COLO668 (cell line): ENCODE results near the gene TFF3.

Experiments
- DNase-seq: peaks from one replicate; lab custom pipeline; 2025; ENCODE audit not compliant: unreplicated experiment; lab: John Stamatoyannopoulos, UW

TFF3 gene

DNA sequence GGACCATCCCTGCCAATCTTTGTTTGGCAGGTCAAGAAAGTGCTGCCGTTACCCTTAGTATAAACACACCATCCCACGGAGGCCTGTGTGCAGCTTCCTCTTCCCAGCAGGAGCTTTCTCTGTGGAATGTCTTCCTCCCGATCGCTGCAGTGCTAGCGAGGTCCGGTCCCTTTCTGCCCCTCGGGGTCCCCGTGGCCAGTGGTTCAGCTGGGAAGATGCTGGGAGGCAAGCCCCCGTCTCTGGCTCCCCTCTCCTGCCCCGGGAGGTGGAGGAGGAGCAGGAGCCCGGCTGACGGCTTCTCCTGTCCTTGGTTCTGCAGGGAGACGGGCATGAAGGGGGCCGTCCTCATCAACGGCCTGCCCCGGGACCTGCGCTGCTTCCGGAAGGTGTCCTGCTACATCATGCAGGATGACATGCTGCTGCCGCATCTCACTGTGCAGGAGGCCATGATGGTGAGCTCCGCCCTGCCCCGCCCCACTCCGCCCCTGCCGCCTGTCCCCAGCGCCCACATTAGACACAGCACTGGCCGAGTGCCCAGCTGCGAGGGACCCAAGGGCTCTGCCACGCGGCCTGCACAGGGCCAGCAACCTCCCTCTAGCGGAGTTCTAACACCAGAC, 42.1 kb downstream of the TFF3 start:
- no peak for DNase-seq

DNA sequence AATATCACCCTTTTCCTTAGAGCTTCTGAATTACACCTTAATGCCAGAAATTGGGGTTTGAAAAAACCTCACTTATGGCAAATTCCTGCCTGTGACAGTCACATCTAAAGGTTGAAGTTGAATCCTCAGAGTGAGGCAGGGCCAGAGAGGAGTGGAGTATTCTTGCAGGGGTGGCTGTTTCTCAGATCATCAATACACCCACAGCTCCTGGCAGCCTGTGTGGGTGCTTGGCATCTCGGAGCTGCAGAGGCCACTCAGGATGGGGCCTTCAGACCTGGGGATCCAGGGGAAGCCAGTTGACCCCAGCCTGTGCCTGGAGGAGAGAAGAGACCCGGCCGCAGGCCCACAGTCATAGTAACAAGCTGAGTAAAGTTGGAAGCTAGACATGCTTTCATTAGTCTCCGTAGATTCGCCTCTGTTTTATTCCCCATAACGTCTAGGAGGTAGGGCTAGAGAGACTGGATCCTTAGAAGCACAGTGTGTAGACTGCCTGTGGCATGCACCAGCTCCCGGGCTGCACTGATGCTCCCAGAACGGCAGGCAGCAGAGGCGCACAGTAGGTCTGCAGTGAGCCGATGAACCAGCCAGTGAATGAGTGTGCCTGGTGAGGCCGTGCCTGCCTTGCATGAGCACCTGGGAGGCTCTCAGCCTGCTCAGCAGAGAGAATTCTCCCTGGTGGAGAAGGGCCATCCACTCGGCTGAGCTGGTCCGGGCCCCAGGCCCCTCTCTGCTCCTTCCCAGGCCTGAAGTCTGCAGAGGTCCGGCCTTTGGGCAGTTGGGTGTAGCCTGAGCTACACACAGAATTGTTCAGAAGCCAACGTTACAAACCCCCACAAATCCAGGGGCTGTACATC, 42.9 kb downstream of the TFF3 start:
- no peak for DNase-seq

DNA sequence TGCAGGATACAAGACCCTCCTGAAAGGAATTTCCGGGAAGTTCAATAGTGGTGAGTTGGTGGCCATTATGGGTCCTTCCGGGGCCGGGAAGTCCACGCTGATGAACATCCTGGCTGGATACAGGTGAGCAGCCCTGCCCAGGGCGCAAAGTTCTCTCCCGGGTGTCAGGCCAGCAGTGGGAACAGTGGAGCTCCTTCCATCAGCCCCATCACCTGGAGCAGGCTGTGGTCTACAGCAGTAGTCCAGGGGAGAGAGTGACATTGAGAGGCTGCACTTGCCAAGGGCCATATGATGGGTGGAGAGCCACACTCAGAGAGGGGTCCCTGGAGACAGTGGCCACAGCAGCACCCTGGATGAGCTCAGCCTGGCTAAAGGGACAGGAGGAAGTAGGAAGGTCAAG, 44.1 kb downstream of the TFF3 start:
- no peak for DNase-seq

DNA sequence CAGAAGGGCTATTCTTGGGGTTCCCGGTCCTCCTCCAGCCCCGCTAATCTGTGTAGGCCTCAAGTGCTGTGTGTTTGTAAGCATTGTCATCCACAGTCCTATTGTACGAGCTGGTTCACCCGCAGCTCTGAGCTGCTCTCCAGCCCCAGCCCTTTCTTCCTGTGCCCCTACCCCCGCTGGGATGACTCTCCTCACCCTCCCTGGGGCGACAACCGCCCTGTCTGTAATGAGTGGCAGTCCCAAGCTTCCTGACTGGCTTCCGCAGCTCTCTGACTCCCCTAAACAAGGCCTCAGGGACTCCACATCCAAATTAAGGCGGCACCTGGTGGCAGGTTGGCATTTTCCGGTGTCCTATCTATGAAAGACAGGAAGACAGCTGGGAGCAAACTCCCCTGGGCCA, 45.8 kb downstream of the TFF3 start:
- DNase-seq, result no peak

DNA sequence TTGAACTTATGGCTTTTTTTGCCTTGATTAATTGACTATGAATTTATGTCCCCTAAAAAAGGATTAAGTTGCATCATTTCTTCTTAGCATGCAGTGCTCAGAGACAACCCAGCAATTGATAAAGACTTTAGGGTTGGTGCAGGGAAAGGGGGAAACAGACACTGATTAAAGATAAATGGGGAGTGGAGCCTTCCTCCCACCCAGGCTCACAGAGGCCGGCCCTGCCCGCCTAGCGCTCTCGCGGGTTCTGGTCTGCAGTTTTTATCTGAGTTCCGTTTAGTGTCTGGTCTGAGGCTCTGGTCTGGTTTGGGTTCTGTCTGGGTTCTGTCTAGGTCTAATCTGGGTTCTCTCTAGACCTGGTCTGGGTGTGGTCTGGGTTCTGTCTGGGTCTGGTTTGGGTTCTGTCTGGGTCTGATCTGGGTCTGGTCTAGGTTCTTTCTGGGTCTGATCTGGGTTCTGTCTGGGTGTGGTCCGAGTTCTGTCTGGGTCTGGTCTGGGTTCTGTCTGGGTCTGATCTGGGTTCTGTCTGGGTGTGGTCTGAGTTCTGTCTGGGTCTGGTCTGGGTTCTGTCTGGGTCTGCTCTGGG, 48.1 kb downstream of the TFF3 start:
- no peak for DNase-seq

DNA sequence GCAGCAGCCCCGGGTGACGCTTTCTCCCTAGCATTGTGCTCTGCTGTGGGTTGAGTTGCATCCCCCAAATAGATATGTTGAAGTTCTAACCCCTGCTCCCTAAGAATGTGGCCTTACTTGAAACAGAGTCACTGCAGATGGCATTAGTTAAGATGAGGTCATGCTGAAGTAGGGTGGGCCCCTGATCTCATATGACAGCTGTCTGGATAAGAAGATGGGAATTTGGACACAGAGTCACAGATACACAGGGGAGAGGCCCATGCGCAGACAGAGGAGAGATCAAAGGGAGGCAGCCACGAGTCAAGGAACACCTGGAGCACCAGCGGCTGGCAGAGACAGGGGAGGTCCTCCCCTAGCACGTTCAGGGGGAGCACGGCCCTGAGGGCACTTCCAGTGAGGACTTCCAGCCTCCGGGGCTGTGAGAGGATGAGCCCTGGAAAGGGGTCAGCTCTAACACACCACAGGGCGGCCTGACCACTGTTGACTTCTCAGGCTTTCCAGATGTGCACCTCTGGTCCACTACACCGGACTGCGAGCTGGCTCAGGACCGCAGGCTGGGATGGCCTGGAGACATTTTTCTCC, 49.9 kb downstream of the TFF3 start:
- DNase-seq, result no peak

DNA sequence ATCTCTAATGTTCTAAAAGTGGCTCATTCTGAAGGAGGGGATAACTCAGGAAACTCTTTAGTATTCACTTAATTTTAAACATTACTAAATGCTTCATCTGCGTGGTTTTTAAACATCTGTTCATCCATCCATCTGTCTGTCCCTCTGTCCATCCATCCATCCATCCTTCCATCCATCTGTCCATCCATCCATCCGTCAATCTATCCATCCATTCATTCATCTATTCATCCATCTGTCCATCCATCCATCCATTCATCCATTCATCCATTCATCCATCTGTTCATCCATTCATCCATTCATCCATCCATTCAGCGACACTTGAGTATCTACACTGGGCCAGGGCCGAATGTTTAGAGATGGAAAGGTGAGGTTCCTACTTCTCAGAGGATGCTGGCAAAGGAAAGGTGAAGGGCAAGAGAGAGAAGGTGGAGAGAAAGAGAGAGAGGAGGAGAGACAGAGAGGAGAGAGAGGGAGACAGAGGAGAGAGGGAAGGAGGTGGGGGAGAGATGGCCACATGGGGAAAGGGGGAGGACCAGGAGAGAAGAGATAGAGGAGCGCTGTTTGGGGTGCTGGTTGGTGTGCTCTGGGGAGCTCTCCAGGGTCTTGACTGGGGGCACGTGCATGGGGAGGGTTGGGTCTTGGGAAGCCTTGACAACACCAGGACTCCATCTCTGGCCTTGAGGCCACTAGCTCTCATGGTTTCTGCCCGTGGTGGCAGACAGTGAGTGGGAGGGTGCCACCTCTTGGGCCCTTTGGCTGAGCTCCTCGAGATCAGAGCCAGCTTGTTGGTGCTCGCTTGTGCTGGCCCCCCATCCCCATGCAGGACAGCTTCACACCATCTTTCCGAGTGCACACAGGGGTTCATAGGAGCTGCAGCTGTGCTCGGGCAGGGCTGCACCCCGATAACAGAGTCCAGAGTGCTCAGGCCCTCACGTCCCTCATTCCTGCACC, 50.7 kb downstream of the TFF3 start:
- DNase-seq, result no peak

DNA sequence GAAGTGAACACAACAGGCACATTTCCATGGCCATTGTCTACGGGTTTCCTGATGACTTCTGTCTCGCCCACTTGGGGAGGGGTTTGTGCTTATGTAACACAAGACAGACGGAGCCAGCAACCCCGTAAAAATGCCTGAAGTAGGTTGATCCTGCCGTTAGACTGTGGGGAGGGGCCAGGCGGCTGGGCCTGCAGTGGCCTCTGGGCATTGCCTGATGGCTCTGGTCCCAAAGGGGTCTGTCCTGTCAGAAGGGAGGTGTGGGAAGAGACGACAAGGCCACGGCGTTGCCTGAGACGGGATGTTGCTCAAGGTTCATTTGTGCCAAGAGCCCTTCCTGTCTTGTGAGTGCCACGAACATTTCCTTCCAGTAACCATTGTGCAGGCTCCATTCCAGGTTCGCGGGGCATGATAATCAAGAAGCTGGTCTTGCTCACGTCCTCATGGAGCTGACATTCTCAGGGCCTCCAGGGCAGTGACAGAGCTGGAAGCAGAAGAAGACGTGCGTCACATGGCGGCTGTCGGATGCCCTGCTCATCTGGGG, 51.5 kb downstream of the TFF3 start:
- DNase-seq, result no peak

DNA sequence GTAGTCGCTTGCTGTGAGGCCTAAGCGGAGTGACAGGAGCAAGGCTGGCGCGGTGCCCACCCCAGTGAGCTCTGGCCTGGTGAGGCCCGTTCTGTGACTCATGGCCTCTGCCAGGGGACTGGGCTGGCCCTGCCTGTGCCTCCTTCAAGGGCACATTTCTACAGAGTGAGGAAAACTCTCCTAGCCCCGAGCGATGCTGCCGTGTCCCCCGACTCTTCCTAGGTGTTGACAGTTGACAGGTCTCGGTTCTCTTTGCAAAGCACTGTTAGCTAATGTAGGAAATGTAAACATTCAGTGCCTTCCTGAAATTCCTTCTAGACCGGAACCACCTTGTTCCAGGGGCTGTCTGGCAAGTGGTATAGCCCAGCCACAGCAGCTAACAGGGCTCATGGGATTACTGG, 52.4 kb downstream of the TFF3 start:
- peak; percentile 29 for DNase-seq

DNA sequence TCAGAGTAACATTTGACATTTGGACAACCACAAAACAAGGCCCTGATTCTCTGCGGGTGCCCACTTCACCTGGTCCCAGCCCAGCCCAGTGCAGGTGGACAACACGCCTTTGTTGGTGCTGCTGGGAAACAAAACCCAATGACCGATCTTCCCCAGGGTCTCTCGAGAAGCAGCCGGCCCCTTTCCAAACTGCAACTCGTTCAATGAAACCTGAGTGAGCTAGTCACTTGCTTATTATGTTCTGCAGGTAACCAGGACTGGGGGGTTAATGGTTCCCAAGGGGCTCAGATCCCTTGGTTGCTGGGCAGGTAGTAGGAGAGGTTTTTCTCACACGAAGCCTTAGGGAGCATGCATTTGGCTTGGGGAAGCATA, 53.4 kb downstream of the TFF3 start:
- no peak for DNase-seq
